ENCODE measurements around the gene MORN1.

Gene MORN1

DNA sequence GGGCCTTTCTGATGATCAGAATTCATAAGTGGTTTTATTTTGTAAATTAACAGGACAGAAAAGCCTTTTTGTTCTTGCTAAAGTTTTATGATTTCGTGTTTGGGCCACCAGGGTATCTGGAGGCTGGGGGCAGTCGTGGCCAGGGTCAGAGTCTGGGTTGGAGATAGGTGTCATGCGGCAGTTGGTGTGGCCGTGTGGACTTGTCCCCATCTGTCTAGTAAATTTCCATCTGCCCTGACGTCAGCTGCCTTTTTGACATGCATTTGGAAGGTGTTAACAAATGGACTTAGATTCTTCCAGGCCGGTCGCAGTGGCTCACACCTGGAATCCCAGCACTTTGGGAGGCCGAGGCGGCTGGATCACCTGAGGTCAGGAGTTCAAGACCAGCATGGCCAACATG, 106.4 kb downstream of the MORN1 start:
- no peaks in the 10 kb centered on the region for H3F3A ChIP-seq (ENCODE audit: low read depth)
- H3K9me3 ChIP-seq (ENCODE audit: insufficient read depth, low read depth, low read length) = no peaks in the 10 kb centered on the region
- no peak overlapping the region for H3K4me3 ChIP-seq (ENCODE audit: low read length, poor library complexity, severe bottlenecking)
- H3K79me2 ChIP-seq (ENCODE audit: insufficient read depth, low read length) = peaks cover 50% of the 10 kb centered on the region
- no peak overlapping the region for H3K4me2 ChIP-seq (ENCODE audit: low read depth, low read length, poor library complexity, severe bottlenecking)
- no peaks in the 10 kb centered on the region for H3K36me3 ChIP-seq (ENCODE audit: insufficient read depth, low read length)
- H2AFZ ChIP-seq (ENCODE audit: low read length) = no peak overlapping the region
- H3K9me2 ChIP-seq (replicated peaks; ENCODE audit: low read depth, low read length) = no peaks in the 10 kb centered on the region
- TF ChIP-seq EZH2phosphoT487 (IDR thresholded peaks at IDR 0.05; ENCODE audit: borderline replicate concordance) = no peak
- TF ChIP-seq, protein P1, sequence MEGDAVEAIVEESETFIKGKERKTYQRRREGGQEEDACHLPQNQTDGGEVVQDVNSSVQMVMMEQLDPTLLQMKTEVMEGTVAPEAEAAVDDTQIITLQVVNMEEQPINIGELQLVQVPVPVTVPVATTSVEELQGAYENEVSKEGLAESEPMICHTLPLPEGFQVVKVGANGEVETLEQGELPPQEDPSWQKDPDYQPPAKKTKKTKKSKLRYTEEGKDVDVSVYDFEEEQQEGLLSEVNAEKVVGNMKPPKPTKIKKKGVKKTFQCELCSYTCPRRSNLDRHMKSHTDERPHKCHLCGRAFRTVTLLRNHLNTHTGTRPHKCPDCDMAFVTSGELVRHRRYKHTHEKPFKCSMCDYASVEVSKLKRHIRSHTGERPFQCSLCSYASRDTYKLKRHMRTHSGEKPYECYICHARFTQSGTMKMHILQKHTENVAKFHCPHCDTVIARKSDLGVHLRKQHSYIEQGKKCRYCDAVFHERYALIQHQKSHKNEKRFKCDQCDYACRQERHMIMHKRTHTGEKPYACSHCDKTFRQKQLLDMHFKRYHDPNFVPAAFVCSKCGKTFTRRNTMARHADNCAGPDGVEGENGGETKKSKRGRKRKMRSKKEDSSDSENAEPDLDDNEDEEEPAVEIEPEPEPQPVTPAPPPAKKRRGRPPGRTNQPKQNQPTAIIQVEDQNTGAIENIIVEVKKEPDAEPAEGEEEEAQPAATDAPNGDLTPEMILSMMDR (conservative IDR thresholded peaks at IDR 0.05; ENCODE audit: low read length) = no peak
- H3K4me1 ChIP-seq (ENCODE audit: insufficient read depth, low read length, poor library complexity, severe bottlenecking) = peaks cover 18% of the 10 kb centered on the region
- H3K9ac ChIP-seq (ENCODE audit: low read depth, low read length, poor library complexity, severe bottlenecking) = no peak overlapping the region
- H4K20me1 ChIP-seq (ENCODE audit: insufficient read depth, low read length, poor library complexity, severe bottlenecking) = peaks cover 21% of the 10 kb centered on the region
- no peaks in the 10 kb centered on the region for H3K27me3 ChIP-seq (ENCODE audit: insufficient read depth, low read length, poor library complexity, severe bottlenecking)

DNA sequence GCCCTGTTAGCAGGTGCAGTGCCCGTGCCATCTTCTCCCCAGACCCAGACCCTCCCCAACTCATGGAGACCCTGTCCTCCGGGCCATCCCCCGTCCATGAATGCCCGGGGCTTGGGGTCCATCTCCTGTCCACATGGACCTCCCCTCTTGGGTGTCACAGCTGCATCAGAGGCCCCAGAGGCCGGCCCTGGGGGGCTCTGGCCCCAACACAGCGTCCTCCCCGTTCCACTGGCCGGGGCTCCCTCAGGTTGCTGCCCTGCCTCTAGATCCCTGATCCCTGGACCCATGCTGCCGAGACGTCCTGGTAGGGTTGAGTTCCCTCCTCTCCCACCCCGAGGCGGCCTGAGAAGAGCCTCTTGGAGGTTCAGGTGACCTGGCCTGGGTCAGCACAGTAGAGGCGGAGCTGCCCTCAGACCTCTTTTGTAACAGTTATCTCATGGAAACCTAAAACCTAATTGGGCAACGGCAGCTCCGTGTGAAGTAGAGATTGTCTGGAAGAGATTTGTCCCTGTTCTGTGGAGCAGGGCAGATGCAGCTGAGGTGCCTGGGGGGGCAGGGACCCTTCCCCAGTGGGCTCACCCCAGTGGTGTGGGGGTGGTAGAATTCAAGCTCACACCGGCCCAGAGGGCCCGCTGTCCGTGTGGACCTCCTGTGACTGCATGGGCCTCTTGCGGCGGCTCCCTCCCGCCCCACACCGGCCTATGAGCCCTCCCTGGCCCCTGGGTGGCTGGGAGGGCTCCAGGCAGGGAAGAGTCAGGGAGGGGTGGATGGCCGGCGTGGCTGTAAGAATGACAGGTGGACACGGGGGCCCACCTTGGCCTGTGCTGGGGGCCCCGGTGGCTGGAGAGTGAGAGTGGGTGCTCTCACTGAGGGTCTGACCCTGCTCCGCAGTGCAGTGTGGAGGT, 107.1 kb downstream of the MORN1 start:
- H3K79me2 ChIP-seq (ENCODE audit: insufficient read depth, low read length) = peaks cover 52% of the 10 kb centered on the region
- no peak for TF ChIP-seq EZH2phosphoT487 (IDR thresholded peaks at IDR 0.05; ENCODE audit: borderline replicate concordance)
- TF ChIP-seq, protein P1 (conservative IDR thresholded peaks at IDR 0.05; ENCODE audit: low read length) = no peak
- H2AFZ ChIP-seq (ENCODE audit: low read length) = no peak overlapping the region
- H4K20me1 ChIP-seq (ENCODE audit: insufficient read depth, low read length, poor library complexity, severe bottlenecking) = peaks cover 14% of the 10 kb centered on the region
- H3K4me1 ChIP-seq (ENCODE audit: insufficient read depth, low read length, poor library complexity, severe bottlenecking) = peaks cover 20% of the 10 kb centered on the region
- no peak overlapping the region for H3K9ac ChIP-seq (ENCODE audit: low read depth, low read length, poor library complexity, severe bottlenecking)
- H3K4me2 ChIP-seq (ENCODE audit: low read depth, low read length, poor library complexity, severe bottlenecking) = no peak overlapping the region
- no peaks in the 10 kb centered on the region for H3K9me2 ChIP-seq (replicated peaks; ENCODE audit: low read depth, low read length)
- no peaks in the 10 kb centered on the region for H3K27me3 ChIP-seq (ENCODE audit: insufficient read depth, low read length, poor library complexity, severe bottlenecking)
- H3K4me3 ChIP-seq (ENCODE audit: low read length, poor library complexity, severe bottlenecking) = no peak overlapping the region
- no peaks in the 10 kb centered on the region for H3K9me3 ChIP-seq (ENCODE audit: insufficient read depth, low read depth, low read length)
- no peaks in the 10 kb centered on the region for H3F3A ChIP-seq (ENCODE audit: low read depth)
- no peaks in the 10 kb centered on the region for H3K36me3 ChIP-seq (ENCODE audit: insufficient read depth, low read length)

DNA sequence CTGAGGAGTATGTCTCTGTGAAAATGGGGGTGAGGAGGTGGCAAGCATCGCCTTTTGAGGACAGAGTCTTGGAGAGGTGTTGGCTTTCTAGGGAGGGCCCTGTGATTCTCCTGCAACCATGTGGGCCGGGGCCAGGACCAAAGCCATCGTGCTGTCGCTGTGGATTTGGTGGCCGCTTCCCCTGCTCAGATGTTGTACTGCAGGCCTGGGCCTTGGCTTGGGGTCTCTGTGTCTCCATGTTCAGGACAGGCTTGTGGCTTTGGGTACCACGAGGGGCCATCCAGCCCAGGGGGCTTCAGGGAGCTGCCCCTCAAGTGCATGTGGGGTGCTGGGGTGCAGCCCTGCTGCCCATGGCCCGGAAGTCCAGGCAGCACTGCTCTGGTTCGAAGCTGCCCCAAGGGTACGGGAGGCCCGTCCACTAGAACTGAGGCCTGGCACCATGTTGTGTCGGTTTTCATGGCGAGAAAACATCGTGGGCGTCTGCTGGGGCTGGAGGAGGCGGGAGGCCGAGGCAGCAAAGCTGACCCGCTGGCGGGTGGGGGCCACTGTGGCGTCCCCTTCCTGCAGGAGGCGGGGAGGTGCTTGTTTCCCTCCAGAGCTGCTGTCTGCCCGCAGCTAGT, 107.9 kb downstream of the MORN1 start:
- no peak overlapping the region for H2AFZ ChIP-seq (ENCODE audit: low read length)
- H3F3A ChIP-seq (ENCODE audit: low read depth) = no peaks in the 10 kb centered on the region
- H3K4me3 ChIP-seq (ENCODE audit: low read length, poor library complexity, severe bottlenecking) = no peak overlapping the region
- no peaks in the 10 kb centered on the region for H3K9me3 ChIP-seq (ENCODE audit: insufficient read depth, low read depth, low read length)
- H3K36me3 ChIP-seq (ENCODE audit: insufficient read depth, low read length) = no peaks in the 10 kb centered on the region
- no peaks in the 10 kb centered on the region for H3K27me3 ChIP-seq (ENCODE audit: insufficient read depth, low read length, poor library complexity, severe bottlenecking)
- no peak overlapping the region for H3K9ac ChIP-seq (ENCODE audit: low read depth, low read length, poor library complexity, severe bottlenecking)
- H3K79me2 ChIP-seq (ENCODE audit: insufficient read depth, low read length) = peaks cover 49% of the 10 kb centered on the region
- H3K4me1 ChIP-seq (ENCODE audit: insufficient read depth, low read length, poor library complexity, severe bottlenecking) = peaks cover 20% of the 10 kb centered on the region
- peaks cover 6% of the 10 kb centered on the region for H4K20me1 ChIP-seq (ENCODE audit: insufficient read depth, low read length, poor library complexity, severe bottlenecking)
- TF ChIP-seq EZH2phosphoT487 (IDR thresholded peaks at IDR 0.05; ENCODE audit: borderline replicate concordance) = no peak
- TF ChIP-seq, protein P1 (conservative IDR thresholded peaks at IDR 0.05; ENCODE audit: low read length) = no peak
- no peak overlapping the region for H3K4me2 ChIP-seq (ENCODE audit: low read depth, low read length, poor library complexity, severe bottlenecking)
- H3K9me2 ChIP-seq (replicated peaks; ENCODE audit: low read depth, low read length) = no peaks in the 10 kb centered on the region
